AG04449 (cell line): ENCODE measurements around the gene PRKAR1A.

Experiments used
- CTCF ChIA-PET: fragments of 350-600 bp; formaldehyde crosslinking; extraction: SDS; loops from one replicate; lab custom pipeline; 2021; ENCODE audit warnings: antibody characterized with exemption; lab: Yijun Ruan, JAX
- POLR2A ChIA-PET: fragments of 400-600, 350-600 bp; formaldehyde crosslinking; extraction: SDS; loops from one replicate; lab custom pipeline; 2020; ENCODE audit warnings: antibody characterized with exemption, inconsistent platforms; lab: Yijun Ruan, JAX
- DNase-seq: peaks from one replicate; pipeline ENCODE4 v3.0.0-alpha.2; 2010; ENCODE audit warnings: low read depth, low spot score
- H3K4me3 ChIP-seq: 2 replicates; pipeline ENCODE4 v1.5.1; 2011; ENCODE audit warnings: low read depth, mild to moderate bottlenecking, control low read depth, low read length
- TF ChIP-seq, protein P1 (sequence below): IDR thresholded peaks from one replicate; pipeline ENCODE4 v1.5.1; 2011; ENCODE audit warnings: mild to moderate bottlenecking, moderate library complexity, low read length, control low read depth, inconsistent platforms; ENCODE audit not compliant: insufficient read depth; ENCODE audit errors: missing control alignments

The PRKAR1A gene

DNA sequence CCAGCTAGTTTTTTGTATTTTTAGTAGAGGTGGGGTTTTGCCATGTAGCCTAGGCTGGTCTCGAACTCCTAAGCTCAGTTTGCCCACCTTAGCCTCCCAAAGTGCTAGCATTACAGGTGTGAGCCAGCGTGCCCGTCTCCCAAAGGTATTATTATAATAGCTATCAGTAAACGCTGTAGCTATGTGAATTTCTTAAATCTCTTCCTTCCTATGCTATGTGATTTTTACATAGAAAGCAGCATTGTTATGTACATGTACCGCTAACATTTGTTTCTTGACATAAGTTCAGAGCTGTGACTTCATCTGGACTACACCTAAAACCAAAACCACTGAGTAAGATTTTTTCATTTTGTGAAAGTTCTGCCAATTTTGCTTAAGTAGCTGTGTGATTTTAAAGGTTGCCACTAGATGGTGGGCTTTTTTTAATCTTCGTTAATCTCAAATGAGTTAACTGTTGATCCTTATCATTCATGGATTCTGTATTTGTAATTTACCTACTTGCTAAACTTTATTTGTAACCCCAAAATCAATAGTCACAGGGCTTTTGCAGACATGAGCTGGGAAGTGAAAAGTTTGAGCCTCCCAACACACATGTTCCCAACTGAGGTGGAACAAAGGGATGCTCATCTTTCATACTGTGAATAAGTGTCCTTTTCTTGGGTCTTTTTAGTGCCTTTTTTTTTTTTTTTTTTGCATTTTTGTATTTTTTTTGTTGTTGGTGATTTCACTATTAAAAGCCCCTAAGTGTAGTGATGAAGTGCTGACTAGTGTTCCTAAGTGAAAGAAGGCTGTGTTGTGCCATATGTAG lies 21.9 kb downstream of the PRKAR1A start:
- POLR2A ChIA-PET: no interaction called here

DNA sequence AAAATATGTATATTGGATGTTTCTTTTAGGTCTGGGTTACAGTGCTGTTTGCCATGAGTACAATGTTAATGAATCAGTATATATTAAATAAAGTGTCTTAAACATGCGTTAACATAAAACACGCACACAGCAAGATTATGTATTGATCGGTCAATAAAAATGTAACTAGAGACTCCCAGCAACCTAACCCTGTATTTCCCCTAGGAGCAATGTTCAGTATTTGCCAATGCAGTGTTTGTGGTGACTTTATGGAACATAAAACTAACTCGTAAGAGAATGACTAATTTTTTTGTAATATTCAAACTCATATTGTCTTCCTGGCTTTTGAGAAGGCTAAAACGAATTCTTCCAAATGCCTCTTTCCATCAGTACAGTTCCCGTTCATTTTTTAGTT lies 22.5 kb downstream of the PRKAR1A start:
- ChIA-PET CTCF (interaction anchor here (0.7 to 4.0 kb wide), 8 partner anchors 8 to 701 kb away, joined by 3 to 71 read pairs (median 4); no protein-coding TSS in a partner anchor), POLR2A (no interaction called here)
- no peak for DNase-seq
- TF ChIP-seq, protein P1, sequence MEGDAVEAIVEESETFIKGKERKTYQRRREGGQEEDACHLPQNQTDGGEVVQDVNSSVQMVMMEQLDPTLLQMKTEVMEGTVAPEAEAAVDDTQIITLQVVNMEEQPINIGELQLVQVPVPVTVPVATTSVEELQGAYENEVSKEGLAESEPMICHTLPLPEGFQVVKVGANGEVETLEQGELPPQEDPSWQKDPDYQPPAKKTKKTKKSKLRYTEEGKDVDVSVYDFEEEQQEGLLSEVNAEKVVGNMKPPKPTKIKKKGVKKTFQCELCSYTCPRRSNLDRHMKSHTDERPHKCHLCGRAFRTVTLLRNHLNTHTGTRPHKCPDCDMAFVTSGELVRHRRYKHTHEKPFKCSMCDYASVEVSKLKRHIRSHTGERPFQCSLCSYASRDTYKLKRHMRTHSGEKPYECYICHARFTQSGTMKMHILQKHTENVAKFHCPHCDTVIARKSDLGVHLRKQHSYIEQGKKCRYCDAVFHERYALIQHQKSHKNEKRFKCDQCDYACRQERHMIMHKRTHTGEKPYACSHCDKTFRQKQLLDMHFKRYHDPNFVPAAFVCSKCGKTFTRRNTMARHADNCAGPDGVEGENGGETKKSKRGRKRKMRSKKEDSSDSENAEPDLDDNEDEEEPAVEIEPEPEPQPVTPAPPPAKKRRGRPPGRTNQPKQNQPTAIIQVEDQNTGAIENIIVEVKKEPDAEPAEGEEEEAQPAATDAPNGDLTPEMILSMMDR: no peak
- no peak overlapping the region for H3K4me3 ChIP-seq

More for the DNA sequence above, 21.9 kb downstream of the PRKAR1A start:
- no peak overlapping the region for H3K4me3 ChIP-seq
- CTCF ChIA-PET: interaction anchor here (0.7 to 4.0 kb wide), 17 partner anchors 8 to 702 kb away, joined by 3 to 71 read pairs (median 4); partner anchors contain the start of gene PRKAR1A
- no peak for DNase-seq
- TF ChIP-seq, protein P1: peak; percentile 9

DNA sequence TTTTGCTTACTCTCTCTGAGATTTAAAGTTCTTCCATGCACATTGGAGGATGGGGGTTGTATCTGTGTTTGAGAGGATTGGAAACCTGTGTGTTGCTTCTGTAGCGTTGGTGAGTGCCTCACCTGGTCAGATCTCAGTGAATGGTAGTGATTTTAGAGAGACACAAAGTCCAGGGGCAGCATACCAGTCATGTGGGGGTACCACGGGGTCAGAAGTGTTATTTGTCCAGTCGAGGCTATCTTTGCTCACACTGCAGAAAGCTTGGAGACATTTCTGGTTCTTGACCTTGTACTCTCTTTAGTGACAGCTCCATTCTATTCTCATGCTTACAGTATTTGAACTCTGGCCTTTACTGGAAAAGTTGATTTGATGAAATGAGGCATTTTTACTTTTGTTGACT lies 23.7 kb downstream of the PRKAR1A start:
- H3K4me3 ChIP-seq: no peak overlapping the region
- TF ChIP-seq, protein P1: no peak
- CTCF ChIA-PET: interaction anchor here (0.6 to 7.0 kb wide), 3 partner anchors 225 to 231 kb away, joined by 3 to 52 read pairs (median 3); no protein-coding TSS in a partner anchor
- POLR2A ChIA-PET: no interaction called here
- DNase-seq: no peak

DNA sequence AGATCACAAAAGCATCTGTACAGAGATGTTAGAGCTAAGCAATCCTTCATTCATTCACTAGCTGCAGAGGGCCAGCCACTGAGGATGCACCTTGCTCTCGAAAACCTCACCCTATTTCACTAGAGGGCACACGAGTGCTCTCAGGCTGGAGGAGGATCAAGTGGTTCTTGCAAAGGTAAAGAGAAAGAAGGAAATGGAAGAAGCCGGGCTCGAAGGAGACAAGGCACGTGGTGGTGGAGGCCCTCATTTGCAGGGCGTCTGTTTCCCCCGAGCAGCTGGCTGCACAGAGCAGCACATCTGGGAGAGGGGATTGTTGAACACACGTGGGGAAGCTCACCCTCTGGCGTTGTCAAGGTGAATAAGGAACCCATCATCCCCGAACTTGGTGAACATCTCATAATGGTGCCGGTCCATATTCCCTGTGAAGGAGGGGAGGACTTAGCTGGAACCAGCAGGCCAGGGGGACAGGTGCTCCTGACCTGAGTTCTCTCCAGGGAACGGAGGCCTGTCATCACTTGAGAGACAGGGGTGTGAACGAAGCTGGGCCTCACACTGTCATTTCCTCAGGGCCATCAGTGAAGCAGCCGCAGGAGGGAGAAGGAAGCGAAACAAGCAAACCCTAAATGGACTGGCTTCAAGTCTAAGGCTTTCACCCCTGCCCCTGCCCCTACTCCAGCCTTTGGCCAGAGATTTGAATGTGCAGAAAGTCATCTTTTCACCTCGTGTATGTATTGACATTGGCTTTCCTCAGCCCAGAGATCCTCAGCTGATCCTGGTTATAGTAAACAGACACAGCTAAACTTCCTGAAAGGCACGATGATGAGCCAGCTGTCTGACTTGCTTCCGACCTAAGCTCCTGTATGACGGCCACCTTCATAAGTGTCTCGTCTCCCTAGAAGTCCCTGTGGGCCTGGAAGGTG lies 27.6 kb downstream of the PRKAR1A start:
- ChIA-PET POLR2A (no interaction called here), CTCF (interaction anchor here (0.7 to 7.0 kb wide), 8 partner anchors 9 to 232 kb away, joined by 3 to 52 read pairs (median 4); no protein-coding TSS in a partner anchor)
- DNase-seq: no peak
- no peak overlapping the region for H3K4me3 ChIP-seq
- TF ChIP-seq, protein P1: peak; percentile 20

DNA sequence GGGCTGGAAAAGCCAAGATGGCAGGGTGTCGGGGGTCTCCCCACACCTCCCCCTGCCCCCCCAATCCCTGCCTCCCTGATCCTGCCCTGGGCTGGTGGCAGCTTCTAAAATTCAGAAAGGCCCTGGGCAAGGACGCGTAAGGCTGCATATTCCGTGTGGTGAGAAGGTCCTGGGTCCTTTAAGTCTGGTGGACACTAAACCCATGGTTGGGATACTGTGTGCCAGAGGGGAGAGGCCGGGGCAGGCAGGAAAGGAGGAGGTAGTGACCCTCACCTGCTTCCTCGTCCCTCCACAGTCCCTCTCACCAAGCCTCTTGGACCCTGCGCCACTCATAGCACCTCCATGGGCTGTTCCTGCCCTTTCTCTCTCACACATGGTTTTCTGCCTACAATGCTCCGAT lies 28.8 kb downstream of the PRKAR1A start:
- POLR2A ChIA-PET: no interaction called here

More for the DNA sequence above, 28.8 kb downstream of the PRKAR1A start:
- DNase-seq: no peak
- H3K4me3 ChIP-seq: no peak overlapping the region
- CTCF ChIA-PET: interaction anchor here (1.8 to 7.0 kb wide), 2 partner anchors 216 to 220 kb away, joined by 10 to 52 read pairs; no protein-coding TSS in a partner anchor
- TF ChIP-seq, protein P1: no peak
